Muscle layer of colon (tissue), 2 donors: ENCODE results near the gene AHRR.
"Not testable (repeated sequence)": the region's sequence is repeated elsewhere in the genome, so short reads cannot be mapped to it uniquely, and the experiment has no call there.

Source experiments
- H3K27ac ChIP-seq: one replicate; pipeline ENCODE4 v1.7.0; 2013; ENCODE audit warnings: low read depth, mild to moderate bottlenecking, low read length, moderate library complexity
- H3K27me3 ChIP-seq, 2 donors: one replicate each; pipeline ENCODE4 v1.7.0; 2013; ENCODE audit warnings: low read length in 2 of 2, mild to moderate bottlenecking in 2 of 2; ENCODE audit not compliant: insufficient read depth in 2 of 2, control insufficient read depth in 1 of 2
- H3K36me3 ChIP-seq: one replicate; pipeline ENCODE4 v1.7.0; 2013; ENCODE audit warnings: mild to moderate bottlenecking, low read length; ENCODE audit not compliant: insufficient read depth
- H3K4me1 ChIP-seq: one replicate; pipeline ENCODE4 v1.7.0; 2013; ENCODE audit warnings: mild to moderate bottlenecking, low read length; ENCODE audit not compliant: insufficient read depth
- H3K4me3 ChIP-seq, 2 donors: one replicate each; pipeline ENCODE4 v1.7.0; 2013; ENCODE audit warnings: low read length in 2 of 2, low read depth in 1 of 2, mild to moderate bottlenecking in 1 of 2, moderate library complexity in 1 of 2
- H3K9ac ChIP-seq: one replicate; pipeline ENCODE4 v1.7.0; 2013; ENCODE audit warnings: low read length
- H3K9me3 ChIP-seq: one replicate; pipeline ENCODE4 v1.7.0; 2013; ENCODE audit warnings: mild to moderate bottlenecking, low read length
- donor health status: abdominal sarcoma.
- donor health status: Adenocarcinoma of cecum.

Gene AHRR

GRCh38 chr5:389891-390622 is 68.5 kb downstream of the AHRR start:
- no peaks in the 10 kb centered on the region for H3K27me3 ChIP-seq
- no peaks in the 10 kb centered on the region for H3K36me3 ChIP-seq
- H3K27ac ChIP-seq = no peak overlapping the region
- no peak overlapping the region for H3K4me3 ChIP-seq
- no peaks in the 10 kb centered on the region for H3K4me1 ChIP-seq
- no peak overlapping the region for H3K9ac ChIP-seq
- no peaks in the 10 kb centered on the region for H3K9me3 ChIP-seq

DNA sequence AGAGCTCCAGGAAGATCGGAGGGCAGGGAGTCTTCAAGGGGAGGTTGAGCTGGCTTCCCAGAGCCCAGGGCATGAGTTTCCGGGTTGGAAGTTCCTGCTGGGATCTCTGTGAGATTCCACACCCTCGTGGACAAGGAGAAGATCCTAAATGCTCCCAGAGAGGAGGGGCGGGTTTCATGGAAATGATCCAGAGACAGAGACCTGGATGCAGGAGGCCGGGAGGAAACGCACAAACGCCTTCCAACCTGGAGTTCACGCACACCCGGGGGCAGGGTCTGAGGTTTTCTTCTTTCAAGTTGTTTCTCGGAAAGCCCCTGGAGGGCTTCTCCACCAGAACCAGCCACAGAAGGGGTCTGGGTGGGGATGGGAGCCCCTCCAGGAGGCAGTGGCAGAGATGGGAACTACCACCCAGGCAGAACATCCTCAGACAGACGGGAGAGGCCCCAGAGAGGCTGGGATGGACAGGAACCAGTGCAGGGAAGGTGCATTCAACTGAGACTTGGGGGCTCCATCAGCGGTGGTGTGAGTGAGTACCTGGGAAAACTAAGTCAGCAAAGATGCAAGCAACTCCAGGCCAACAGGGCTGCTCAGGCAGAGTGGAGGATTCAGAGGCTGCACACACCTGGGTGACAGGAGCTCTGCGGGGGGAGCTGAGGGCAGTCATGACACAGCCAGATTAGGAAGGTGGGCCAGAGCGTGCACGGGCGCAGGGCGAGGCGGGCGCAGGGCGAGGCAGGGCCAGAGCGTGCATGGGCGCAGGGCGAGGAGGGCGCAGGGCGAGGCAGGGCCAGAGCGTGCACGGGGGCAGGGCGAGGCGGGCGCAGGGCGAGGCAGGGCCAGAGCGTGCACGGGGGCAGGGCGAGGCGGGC is 69.3 kb downstream of the AHRR start:
- no peak overlapping the region for H3K9ac ChIP-seq
- no peaks in the 10 kb centered on the region for H3K4me1 ChIP-seq
- no peaks in the 10 kb centered on the region for H3K9me3 ChIP-seq
- H3K27ac ChIP-seq = no peak overlapping the region
- H3K36me3 ChIP-seq = no peaks in the 10 kb centered on the region
- H3K27me3 ChIP-seq = no peaks in the 10 kb centered on the region
- H3K4me3 ChIP-seq = no peak overlapping the region

DNA sequence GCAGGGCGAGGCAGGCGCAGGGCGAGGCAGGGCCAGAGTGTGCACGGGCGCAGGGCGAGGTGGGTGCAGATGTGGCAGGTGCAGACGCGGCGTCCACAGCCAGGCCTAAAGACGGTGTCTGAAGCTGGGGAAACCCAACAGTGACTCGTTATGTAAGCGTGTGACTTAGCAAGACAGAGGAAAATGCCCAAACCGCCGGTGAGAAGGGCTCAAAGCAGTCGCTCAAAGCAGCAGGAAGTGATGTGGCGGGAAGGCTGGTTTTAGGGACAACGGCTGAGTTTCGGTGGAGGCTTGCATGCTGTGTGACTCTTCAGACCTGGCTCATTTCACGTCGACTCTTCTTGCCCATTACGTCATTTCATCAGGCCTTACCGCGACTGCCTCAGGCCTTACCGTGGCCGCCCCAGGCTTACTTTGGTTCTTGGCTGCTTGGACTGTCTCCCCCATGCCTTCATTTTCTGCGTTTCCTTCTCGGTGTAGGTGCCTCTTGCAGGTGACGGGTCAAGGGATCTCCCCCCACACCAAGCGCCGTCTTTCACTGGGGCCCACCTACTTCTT is 71.0 kb downstream of the AHRR start:
- Histone ChIP-seq H3K4me3 (no peak overlapping the region), H3K27ac (no peak overlapping the region)

DNA sequence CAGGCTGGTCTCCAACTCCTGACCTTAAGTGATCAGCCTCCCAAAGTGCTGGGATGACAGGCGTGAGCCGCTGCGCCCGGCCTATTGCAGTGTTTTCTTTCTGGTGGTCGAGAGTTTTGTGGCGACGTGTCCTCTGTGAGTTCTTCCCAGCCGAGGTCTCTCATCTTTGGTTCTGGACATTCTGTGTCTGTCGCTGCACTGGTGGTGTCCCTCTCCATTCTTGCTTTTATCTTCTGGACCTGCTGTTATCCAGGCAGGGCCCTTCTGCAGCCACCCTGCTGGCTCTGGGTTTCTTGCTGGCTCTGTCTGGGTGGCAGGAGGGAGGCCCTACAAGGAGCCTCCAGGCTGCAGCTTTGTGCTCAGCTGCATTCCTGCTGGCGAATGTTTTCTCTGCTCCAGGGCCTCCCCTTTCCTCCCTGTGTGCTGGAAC is 72.3 kb downstream of the AHRR start:
- Histone ChIP-seq H3K9me3 (no peaks in the 10 kb centered on the region), H3K27me3 (no peaks in the 10 kb centered on the region), H3K4me1 (no peaks in the 10 kb centered on the region), H3K4me3 (no peak overlapping the region), H3K36me3 (no peaks in the 10 kb centered on the region), H3K9ac (no peak overlapping the region), H3K27ac (no peak overlapping the region)

More for the DNA sequence above, 71.0 kb downstream of the AHRR start:
- no peak overlapping the region for H3K9ac ChIP-seq
- no peaks in the 10 kb centered on the region for H3K27me3 ChIP-seq
- no peaks in the 10 kb centered on the region for H3K4me1 ChIP-seq
- H3K36me3 ChIP-seq = no peaks in the 10 kb centered on the region
- no peaks in the 10 kb centered on the region for H3K9me3 ChIP-seq

DNA sequence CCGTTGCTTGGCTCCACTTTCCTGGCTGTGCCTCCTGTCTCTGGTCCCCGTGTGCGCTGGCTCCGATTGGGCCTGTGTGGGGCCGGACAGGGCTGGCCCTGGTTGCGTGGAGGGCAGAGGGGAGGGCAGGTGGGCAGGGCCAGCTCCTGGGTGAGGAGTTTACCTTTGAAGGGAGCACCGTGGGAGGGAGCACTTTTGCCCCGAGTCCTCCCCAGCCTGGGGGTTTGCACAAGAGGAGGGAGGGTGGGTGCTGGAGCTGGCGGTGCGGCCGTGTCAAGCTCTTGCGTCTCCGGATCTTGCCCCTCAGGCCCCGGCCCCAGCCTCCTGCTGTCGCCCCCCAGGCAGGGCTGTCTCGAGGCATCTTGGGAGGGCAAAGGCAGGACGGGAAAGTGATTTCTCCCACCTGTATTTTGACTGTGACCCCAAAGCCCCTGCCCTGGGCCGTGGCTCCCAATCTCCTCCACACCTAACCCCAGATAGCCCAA is 73.2 kb downstream of the AHRR start:
- Histone ChIP-seq H3K9ac (no peak overlapping the region), H3K9me3 (no peaks in the 10 kb centered on the region), H3K27ac (no peak overlapping the region), H3K36me3 (no peaks in the 10 kb centered on the region), H3K4me3 (no peak overlapping the region), H3K4me1 (peaks cover 4% of the 10 kb centered on the region), H3K27me3 (no peaks in the 10 kb centered on the region)

DNA sequence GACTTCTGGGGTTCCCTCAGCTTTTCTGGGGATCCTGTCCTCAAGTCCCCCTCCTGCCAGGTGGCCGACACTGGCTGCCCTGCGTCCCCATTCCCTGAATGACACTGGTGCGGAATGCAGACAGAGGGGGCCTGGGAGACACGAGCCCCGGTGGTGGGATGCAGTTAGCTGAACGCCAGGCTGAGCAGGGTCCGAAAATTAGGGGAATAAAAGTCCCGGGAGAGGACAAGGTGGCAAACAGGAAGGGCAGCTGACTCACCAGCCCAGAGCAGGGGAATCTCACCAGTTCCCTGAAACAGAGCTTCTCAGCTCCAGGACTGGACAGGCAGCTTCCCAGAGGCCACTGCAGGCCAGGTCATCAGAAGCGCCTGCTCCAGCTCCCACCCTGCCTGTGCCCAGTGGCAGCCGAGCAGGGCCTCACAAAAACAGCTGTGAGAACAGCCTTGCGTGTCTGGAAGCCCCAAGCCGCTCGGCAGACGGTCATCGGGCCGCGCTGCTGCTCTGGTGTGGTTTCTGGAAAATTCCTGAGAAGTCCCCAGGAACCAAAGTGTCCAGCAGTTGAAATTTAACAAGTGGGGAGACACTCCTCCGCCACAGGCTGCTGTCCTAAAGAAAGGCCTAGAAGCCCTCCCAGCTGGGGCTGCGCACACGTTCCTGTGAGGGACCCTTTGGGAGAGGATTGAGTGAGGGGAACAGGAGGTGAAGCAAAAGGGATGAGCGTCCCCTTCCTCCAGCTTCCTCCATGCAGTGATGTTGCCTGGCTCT is 73.8 kb downstream of the AHRR start:
- no peak overlapping the region for H3K27ac ChIP-seq
- H3K4me1 ChIP-seq = peaks cover 11% of the 10 kb centered on the region
- H3K9ac ChIP-seq = no peak overlapping the region
- no peaks in the 10 kb centered on the region for H3K36me3 ChIP-seq
- no peaks in the 10 kb centered on the region for H3K27me3 ChIP-seq
- no peaks in the 10 kb centered on the region for H3K9me3 ChIP-seq
- H3K4me3 ChIP-seq = no peak overlapping the region

GRCh38 chr5:395921-396530 is 74.5 kb downstream of the AHRR start:
- no peak overlapping the region for H3K27ac ChIP-seq
- no peaks in the 10 kb centered on the region for H3K27me3 ChIP-seq
- no peak overlapping the region for H3K9ac ChIP-seq
- H3K36me3 ChIP-seq = no peaks in the 10 kb centered on the region
- no peak overlapping the region for H3K4me3 ChIP-seq
- no peaks in the 10 kb centered on the region for H3K9me3 ChIP-seq
- H3K4me1 ChIP-seq = peaks cover 12% of the 10 kb centered on the region

DNA sequence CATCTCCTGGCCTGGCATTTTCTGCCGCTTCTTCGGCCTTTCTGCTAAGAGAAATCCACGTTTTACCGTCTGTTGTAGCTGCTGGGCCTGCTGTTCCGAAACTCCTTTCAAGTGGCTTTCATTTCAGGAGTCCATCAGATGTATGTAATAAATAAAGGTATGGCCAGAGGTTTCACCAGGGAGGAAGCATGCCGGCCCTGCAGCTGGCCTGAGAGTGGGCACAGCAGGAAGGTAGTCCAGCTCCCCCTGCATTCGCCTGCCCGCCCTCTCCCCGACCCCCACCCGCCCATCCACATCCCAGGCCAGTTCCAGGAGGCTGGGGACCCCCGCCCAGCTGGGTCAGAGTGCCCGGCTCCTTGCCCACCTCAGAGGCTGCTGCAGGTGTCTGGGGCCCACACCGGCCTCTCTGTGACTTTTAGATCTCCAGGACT is 75.0 kb downstream of the AHRR start:
- Histone ChIP-seq H3K9ac (no peak overlapping the region), H3K36me3 (no peaks in the 10 kb centered on the region), H3K4me1 (peaks cover 12% of the 10 kb centered on the region), H3K4me3 (no peak overlapping the region), H3K9me3 (no peaks in the 10 kb centered on the region), H3K27ac (no peak overlapping the region), H3K27me3 (no peaks in the 10 kb centered on the region)

GRCh38 chr5:398141-398474 is 76.6 kb downstream of the AHRR start:
- H3K9ac ChIP-seq, H3K27ac ChIP-seq: not testable (repeated sequence)

GRCh38 chr5:398475-399295 is 77.2 kb downstream of the AHRR start:
- Histone ChIP-seq H3K9me3 (no peaks in the 10 kb centered on the region), H3K4me1 (peaks cover 12% of the 10 kb centered on the region), H3K27me3 (no peaks in the 10 kb centered on the region), H3K9ac (no peak overlapping the region), H3K4me3 (no peak overlapping the region), H3K36me3 (no peaks in the 10 kb centered on the region), H3K27ac (no peak overlapping the region)

More at GRCh38 chr5:398141-398474, 76.6 kb downstream of the AHRR start:
- not testable (repeated sequence) for H3K4me3 ChIP-seq, H3K9me3 ChIP-seq, H3K27me3 ChIP-seq, H3K36me3 ChIP-seq
- H3K4me1 ChIP-seq = peaks cover 12% of the 10 kb centered on the region
